ENCODE data around the gene AATF. TPM values are rescaled to one million over a fixed set of nuclear protein-coding genes. Genes with fewer than 3 reads are reported as not detected.
"Not testable (repeated sequence)": the region's sequence is repeated elsewhere in the genome, so short reads cannot be mapped to it uniquely, and the experiment has no call there.

Gene AATF
- total and polyA plus RNA-seq, 4 donors: 28.2 to 41.4 (median 38.7) TPM

DNA sequence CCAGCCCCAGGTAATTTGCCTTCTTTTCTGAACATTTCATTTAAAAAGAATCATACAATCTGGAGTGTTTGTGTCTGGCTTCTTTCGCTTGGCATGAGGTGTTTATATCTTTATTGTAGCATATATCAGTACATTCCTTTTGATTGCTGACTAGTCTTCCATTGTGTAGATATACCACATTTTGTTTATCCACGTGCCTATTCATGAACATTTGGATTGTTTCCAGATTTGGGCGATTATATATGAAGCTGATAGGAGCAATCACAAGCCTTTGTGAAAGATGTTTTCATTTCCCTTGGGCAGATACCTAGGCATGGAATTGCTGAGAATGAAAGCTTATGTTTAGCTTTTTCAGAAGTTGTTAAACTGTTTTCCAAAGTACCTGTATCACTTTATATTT is 120.3 kb downstream of the AATF start:
- Histone ChIP-seq H3K36me3 (ENCODE audit: control insufficient read depth in 4 of 4, insufficient read depth in 4 of 4, low read length in 4 of 4) (no peaks in the 10 kb centered on the region), H3K4me3 (no peak overlapping the region), H3K27me3 (ENCODE audit: control insufficient read depth in 3 of 3, insufficient read depth in 3 of 3, low read length in 2 of 3) (peaks cover 0 to 12% (median 10%) of the 10 kb centered on the region in 3 donors), H3K9me3 (ENCODE audit: control insufficient read depth in 4 of 4, insufficient read depth in 3 of 4, low read length in 3 of 4) (peaks cover 0 to 3% (median 0%) of the 10 kb centered on the region in 4 donors), H3K4me1 (ENCODE audit: control insufficient read depth in 5 of 5, insufficient read depth in 5 of 5, low read length in 5 of 5) (peaks cover 0 to 5% (median 0%) of the 10 kb centered on the region in 5 donors), H3K27ac (ENCODE audit: low read depth in 1 of 2, low read length in 1 of 2) (no peak overlapping the region), H3K9ac (ENCODE audit: insufficient read depth in 1 of 2, low read length in 2 of 2) (no peak overlapping the region)
- DNase-seq: no peak
- TF ChIP-seq, protein P1, sequence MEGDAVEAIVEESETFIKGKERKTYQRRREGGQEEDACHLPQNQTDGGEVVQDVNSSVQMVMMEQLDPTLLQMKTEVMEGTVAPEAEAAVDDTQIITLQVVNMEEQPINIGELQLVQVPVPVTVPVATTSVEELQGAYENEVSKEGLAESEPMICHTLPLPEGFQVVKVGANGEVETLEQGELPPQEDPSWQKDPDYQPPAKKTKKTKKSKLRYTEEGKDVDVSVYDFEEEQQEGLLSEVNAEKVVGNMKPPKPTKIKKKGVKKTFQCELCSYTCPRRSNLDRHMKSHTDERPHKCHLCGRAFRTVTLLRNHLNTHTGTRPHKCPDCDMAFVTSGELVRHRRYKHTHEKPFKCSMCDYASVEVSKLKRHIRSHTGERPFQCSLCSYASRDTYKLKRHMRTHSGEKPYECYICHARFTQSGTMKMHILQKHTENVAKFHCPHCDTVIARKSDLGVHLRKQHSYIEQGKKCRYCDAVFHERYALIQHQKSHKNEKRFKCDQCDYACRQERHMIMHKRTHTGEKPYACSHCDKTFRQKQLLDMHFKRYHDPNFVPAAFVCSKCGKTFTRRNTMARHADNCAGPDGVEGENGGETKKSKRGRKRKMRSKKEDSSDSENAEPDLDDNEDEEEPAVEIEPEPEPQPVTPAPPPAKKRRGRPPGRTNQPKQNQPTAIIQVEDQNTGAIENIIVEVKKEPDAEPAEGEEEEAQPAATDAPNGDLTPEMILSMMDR (IDR thresholded peaks at IDR 0.05; ENCODE audit: control extremely low read depth, extremely low read depth): no peak
- 92 to 93% methylated on average over 3 of the region's 3 CpGs for WGBS, 2 donors
- ATAC-seq (ENCODE audit: insufficient read depth, low FRiP score): no peak

DNA sequence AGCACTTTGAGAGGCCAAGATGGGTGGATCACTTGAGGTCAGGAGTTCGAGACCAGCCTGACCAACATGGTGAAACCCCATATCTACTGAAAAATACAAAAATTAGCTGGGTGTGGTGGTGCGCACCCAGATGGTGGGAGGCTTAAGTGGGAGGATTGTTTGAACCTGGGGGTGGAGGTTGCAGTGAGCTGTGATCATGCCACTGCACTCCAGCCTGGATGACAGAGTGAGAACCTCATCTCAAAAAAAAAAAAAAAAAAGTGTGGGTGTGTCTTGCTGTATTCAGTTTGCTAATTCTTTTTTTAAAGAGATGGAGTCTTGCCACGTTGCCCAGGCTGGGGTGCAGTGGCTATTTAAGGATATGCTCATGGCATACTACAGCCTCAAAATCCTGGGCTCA is 124.7 kb downstream of the AATF start:
- H3K4me3 ChIP-seq: not testable (repeated sequence)
- 77 to 88% methylated on average over 3 of the region's 3 CpGs for WGBS, 2 donors

DNA sequence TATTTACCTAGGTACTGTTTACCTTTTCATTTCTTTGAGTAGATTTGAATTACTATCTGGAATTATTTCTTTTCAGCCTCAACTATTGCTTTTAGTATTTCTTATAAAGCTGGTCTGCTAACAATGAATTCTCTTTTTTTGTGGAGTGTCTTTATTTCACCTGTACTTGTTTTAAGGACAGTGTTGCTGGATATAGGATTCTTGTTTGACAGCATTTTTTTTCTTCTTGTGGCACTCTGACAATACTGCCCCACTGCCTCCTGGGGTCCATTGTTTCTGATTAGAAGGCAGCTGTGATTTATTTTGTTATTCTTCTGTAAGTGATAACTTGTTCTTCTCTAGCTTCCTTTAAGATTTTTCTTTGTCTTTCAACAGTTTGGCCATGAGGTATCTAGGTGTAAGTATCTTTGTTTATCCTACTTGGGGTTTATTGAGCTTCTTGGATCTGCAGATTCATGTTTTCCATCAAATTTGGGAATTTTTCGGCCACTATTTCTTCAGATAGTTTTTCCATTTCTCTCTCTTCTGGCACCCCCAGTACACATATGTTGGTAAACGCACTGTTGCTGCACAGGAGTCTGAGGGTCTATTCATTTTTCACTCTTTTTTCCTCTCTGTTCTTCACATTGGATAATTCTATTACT is 130.4 kb downstream of the AATF start:
- no peak for DNase-seq
- H3K27me3 ChIP-seq (ENCODE audit: control insufficient read depth in 3 of 3, insufficient read depth in 3 of 3, low read length in 2 of 3): no peaks in the 10 kb centered on the region
- no peak overlapping the region for H3K27ac ChIP-seq (ENCODE audit: low read depth in 1 of 2, low read length in 1 of 2)
- no peak overlapping the region for H3K4me3 ChIP-seq
- peaks cover 0 to 20% (median 0%) of the 10 kb centered on the region in 5 donors for H3K4me1 ChIP-seq (ENCODE audit: control insufficient read depth in 5 of 5, insufficient read depth in 5 of 5, low read length in 5 of 5)
- no peaks in the 10 kb centered on the region for H3K36me3 ChIP-seq (ENCODE audit: control insufficient read depth in 4 of 4, insufficient read depth in 4 of 4, low read length in 4 of 4)
- TF ChIP-seq, protein P1 (IDR thresholded peaks at IDR 0.05; ENCODE audit: control extremely low read depth, extremely low read depth): no peak
- no peak overlapping the region for H3K9ac ChIP-seq (ENCODE audit: insufficient read depth in 1 of 2, low read length in 2 of 2)
- H3K9me3 ChIP-seq (ENCODE audit: control insufficient read depth in 4 of 4, insufficient read depth in 3 of 4, low read length in 3 of 4): peaks cover 0 to 7% (median 0%) of the 10 kb centered on the region in 4 donors
- WGBS, 2 donors: 97 to 98% methylated on average over 2 of the region's 2 CpGs
- ATAC-seq (ENCODE audit: insufficient read depth, low FRiP score): no peak

More for the DNA sequence above, 124.7 kb downstream of the AATF start:
- H3K9me3 ChIP-seq (ENCODE audit: control insufficient read depth in 4 of 4, insufficient read depth in 3 of 4, low read length in 3 of 4); DNase-seq; H3K27me3 ChIP-seq (ENCODE audit: control insufficient read depth in 3 of 3, insufficient read depth in 3 of 3, low read length in 2 of 3); ATAC-seq (ENCODE audit: insufficient read depth, low FRiP score); H3K36me3 ChIP-seq (ENCODE audit: control insufficient read depth in 4 of 4, insufficient read depth in 4 of 4, low read length in 4 of 4); H3K9ac ChIP-seq (ENCODE audit: insufficient read depth in 1 of 2, low read length in 2 of 2); H3K4me1 ChIP-seq (ENCODE audit: control insufficient read depth in 5 of 5, insufficient read depth in 5 of 5, low read length in 5 of 5); H3K27ac ChIP-seq (ENCODE audit: low read depth in 1 of 2, low read length in 1 of 2): not testable (repeated sequence)

DNA sequence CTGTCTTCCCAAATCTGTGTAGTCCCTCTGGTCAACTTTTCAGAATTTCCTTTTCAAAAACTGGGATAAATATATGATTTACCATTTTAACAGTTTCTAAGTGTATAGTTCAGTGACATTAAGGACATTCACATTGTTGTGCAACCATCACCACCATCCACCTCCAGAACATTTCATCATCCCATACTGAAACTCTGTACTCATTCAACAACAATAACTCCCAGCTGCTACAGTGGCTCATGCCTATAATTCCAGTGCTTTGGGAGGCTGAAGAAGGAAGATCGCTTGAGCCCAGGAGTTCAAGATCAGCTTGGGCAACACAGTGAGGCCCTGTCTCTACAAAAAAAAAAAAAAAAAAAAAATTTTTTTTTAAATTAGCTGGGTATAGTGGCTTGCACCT is 131.0 kb downstream of the AATF start:
- Histone ChIP-seq H3K9ac (ENCODE audit: insufficient read depth in 1 of 2, low read length in 2 of 2) (no peak overlapping the region), H3K4me1 (ENCODE audit: control insufficient read depth in 5 of 5, insufficient read depth in 5 of 5, low read length in 5 of 5) (peaks cover 0 to 25% (median 0%) of the 10 kb centered on the region in 5 donors), H3K27me3 (ENCODE audit: control insufficient read depth in 3 of 3, insufficient read depth in 3 of 3, low read length in 2 of 3) (no peaks in the 10 kb centered on the region), H3K9me3 (ENCODE audit: control insufficient read depth in 4 of 4, insufficient read depth in 3 of 4, low read length in 3 of 4) (peaks cover 0 to 7% (median 0%) of the 10 kb centered on the region in 4 donors), H3K27ac (ENCODE audit: low read depth in 1 of 2, low read length in 1 of 2) (no peak overlapping the region), H3K36me3 (ENCODE audit: control insufficient read depth in 4 of 4, insufficient read depth in 4 of 4, low read length in 4 of 4) (no peaks in the 10 kb centered on the region), H3K4me3 (no peak overlapping the region)
- DNase-seq: no peak
- ATAC-seq (ENCODE audit: insufficient read depth, low FRiP score): no peak
- TF ChIP-seq, protein P1 (IDR thresholded peaks at IDR 0.05; ENCODE audit: control extremely low read depth, extremely low read depth): no peak
- 63 to 88% methylated on average over 1 of the region's 1 CpG for WGBS, 2 donors

Measured in lung (tissue), 12 donors.